Naive thymus-derived CD4-positive, alpha-beta T cell (primary cell): ENCODE results near the gene EIPR1. TPM values are rescaled to one million over a fixed set of nuclear protein-coding genes. Genes with fewer than 3 reads are reported as not detected.
"Not testable (repeated sequence)": the region's sequence is repeated elsewhere in the genome, so short reads cannot be mapped to it uniquely, and the experiment has no call there.

ENCODE experiments used
- ATAC-seq: fragments of 150-1000 bp; cut with Tn5 transposase; 2 replicates; pipeline ENCODE4 v1.10.0; 2021; ENCODE audit warnings: mild to moderate bottlenecking, moderate library complexity
- CTCF ChIA-PET: fragments of 350-600 bp; sonication (Branson Sonifier 250); formaldehyde crosslinking; loops from one replicate; lab custom pipeline; 2021; ENCODE audit warnings: antibody characterized with exemption; lab: Charles Lee
- POLR2A ChIA-PET: fragments of 350-600 bp; sonication (Branson Sonifier 250); formaldehyde crosslinking; loops from one replicate; lab custom pipeline; 2021; ENCODE audit warnings: antibody characterized with exemption, inconsistent platforms; lab: Charles Lee
- DNase-seq, 9 donors: peaks; one replicate each; pipeline versions ENCODE4 v3.0.0 to v3.0.0-alpha.2; 2020 to 2022; ENCODE audit warnings: mixed read lengths in 1 of 9
- H3K27ac ChIP-seq: one replicate; pipeline ENCODE4 v1.7.0; 2013; ENCODE audit warnings: mild to moderate bottlenecking, low read depth, low read length, moderate library complexity
- H3K27me3 ChIP-seq, 2 donors: one replicate each; pipeline ENCODE4 v1.7.0; 2013; ENCODE audit warnings: low read length in 2 of 2, mild to moderate bottlenecking in 2 of 2, moderate library complexity in 2 of 2; ENCODE audit not compliant: control insufficient read depth in 2 of 2, insufficient read depth in 2 of 2
- H3K36me3 ChIP-seq, 3 experiments: 1 replicate in 2 of 3; 2 replicates in 1 of 3; pipeline ENCODE4 v1.7.0; 2013; ENCODE audit warnings: low read length in 3 of 3, mild to moderate bottlenecking in 3 of 3, moderate library complexity in 1 of 3; ENCODE audit not compliant: insufficient read depth in 3 of 3, control insufficient read depth in 2 of 3
- H3K4me1 ChIP-seq, 2 donors: one replicate each; pipeline ENCODE4 v1.7.0; 2013; ENCODE audit warnings: low read length in 2 of 2, mild to moderate bottlenecking in 2 of 2, moderate library complexity in 1 of 2; ENCODE audit not compliant: control insufficient read depth in 2 of 2, insufficient read depth in 2 of 2
- H3K4me3 ChIP-seq: 2 replicates; pipeline ENCODE4 v1.7.0; 2013; ENCODE audit warnings: mild to moderate bottlenecking, low read length
- H3K9me3 ChIP-seq, 3 experiments: 1 replicate in 2 of 3; 2 replicates in 1 of 3; pipeline ENCODE4 v1.7.0; 2013; ENCODE audit warnings: low read length in 3 of 3; ENCODE audit not compliant: control insufficient read depth in 2 of 3
- H3K27ac Mint-ChIP-seq, 9 donors: one replicate each; pipeline ENCODE4 v1.8.0; 2020 to 2022; ENCODE audit warnings: mixed read lengths in 9 of 9, mild to moderate bottlenecking in 8 of 9, moderate library complexity in 5 of 9, inconsistent platforms in 2 of 9
- H3K27me3 Mint-ChIP-seq, 5 donors: one replicate each; pipeline ENCODE4 v1.8.0; 2021 to 2022; ENCODE audit warnings: mixed read lengths in 5 of 5, mild to moderate bottlenecking in 1 of 5
- H3K36me3 Mint-ChIP-seq, 5 donors: one replicate each; pipeline ENCODE4 v1.8.0; 2020 to 2022; ENCODE audit warnings: mixed read lengths in 5 of 5, mild to moderate bottlenecking in 3 of 5, inconsistent platforms in 1 of 5
- H3K4me1 Mint-ChIP-seq, 7 donors: one replicate each; pipeline ENCODE4 v1.8.0; 2020 to 2022; ENCODE audit warnings: mixed read lengths in 7 of 7, mild to moderate bottlenecking in 3 of 7, inconsistent platforms in 1 of 7
- H3K4me3 Mint-ChIP-seq, 10 donors: one replicate each; pipeline ENCODE4 v1.8.0; 2020 to 2022; ENCODE audit warnings: mild to moderate bottlenecking in 10 of 10, mixed read lengths in 10 of 10, moderate library complexity in 6 of 10, inconsistent platforms in 2 of 10
- H3K9me3 Mint-ChIP-seq, 11 donors: one replicate each; pipeline ENCODE4 v1.8.0; 2020 to 2022; ENCODE audit warnings: mixed read lengths in 11 of 11, mild to moderate bottlenecking in 4 of 11, inconsistent platforms in 1 of 11, moderate library complexity in 1 of 11
- intact Hi-C, 2 donors: fragments of 100-400 bp; cut with micrococcal nuclease; formaldehyde crosslinking; loops; one replicate each; pipeline ENCODE4 v1.15.1; 2023
- polyA plus RNA-seq, 2 donors: library from polyadenylated mRNA; unstranded; fragments of 300-500 nt; fragmentation: Illumina TruSeq; gene quantifications; one replicate each; pipeline ENCODE4 v1.2.3, GENCODE V29; 2021
- total RNA-seq, 6 experiments: library from RNA in 5 of 6; stranded (reverse) in 5 of 6; gene quantifications; 1 replicate in 5 of 6; 2 replicates in 1 of 6; pipeline ENCODE4 v1.2.3 and lab custom pipeline; 2021 to 2026

Gene EIPR1
- total and polyA plus RNA-seq, 7 experiments from 2014 or later: 24.4 to 46.2 (median 27.3) TPM

GRCh38 chr2:3357926-3358325 is 19.7 kb downstream of the EIPR1 start:
- ATAC-seq (no peak), DNase-seq (no peak)
- no peaks in the 10 kb centered on the region for H3K27me3 ChIP-seq
- Mint-ChIP-seq H3K9me3 (peaks cover 0 to 7% (median 0%) of the 10 kb centered on the region in 11 donors), H3K27me3 (no peaks in the 10 kb centered on the region), H3K27ac (peak overlapping the region in 1 of 9 donors; percentile 36), H3K4me3 (no peak overlapping the region), H3K36me3 (peaks cover 8 to 26% (median 19%) of the 10 kb centered on the region in 5 donors), H3K4me1 (peaks cover 17 to 39% (median 28%) of the 10 kb centered on the region in 7 donors)
- no peak overlapping the region for H3K4me3 ChIP-seq
- no peak overlapping the region for H3K27ac ChIP-seq
- ChIA-PET CTCF (no interaction called here), POLR2A (no interaction called here)
- H3K9me3 ChIP-seq: no peaks in the 10 kb centered on the region
- peaks cover 0 to 12% (median 5%) of the 10 kb centered on the region in 3 experiments for H3K36me3 ChIP-seq
- intact Hi-C loops: no loop called here
- H3K4me1 ChIP-seq: no peaks in the 10 kb centered on the region

- peaks cover 12 to 36% (median 23%) of the 10 kb centered on the region in 7 donors for H3K4me1 Mint-ChIP-seq
- H3K36me3 Mint-ChIP-seq: peaks cover 11 to 31% (median 24%) of the 10 kb centered on the region in 5 donors
- H3K4me3 Mint-ChIP-seq, intact Hi-C loops, H3K27me3 ChIP-seq, DNase-seq, CTCF ChIA-PET, ATAC-seq, H3K27me3 Mint-ChIP-seq, H3K9me3 ChIP-seq, POLR2A ChIA-PET, H3K4me3 ChIP-seq, H3K4me1 ChIP-seq, H3K27ac ChIP-seq: not testable (repeated sequence)
- peak overlapping the region in 2 of 9 donors; percentile 24 to 59 for H3K27ac Mint-ChIP-seq
- H3K36me3 ChIP-seq: peaks cover 0 to 17% (median 5%) of the 10 kb centered on the region in 3 experiments
- peaks cover 0 to 11% (median 2%) of the 10 kb centered on the region in 11 donors for H3K9me3 Mint-ChIP-seq
Observed at GRCh38 chr2:3357446-3357845, 20.2 kb downstream of the EIPR1 start.

- H3K27ac ChIP-seq: no peak overlapping the region
Observed at GRCh38 chr2:3356799-3357198, 20.8 kb downstream of the EIPR1 start.

GRCh38 chr2:3355951-3356569 is 21.6 kb downstream of the EIPR1 start:
- no peak overlapping the region for H3K4me3 Mint-ChIP-seq
- POLR2A ChIA-PET: no interaction called here
- Histone ChIP-seq H3K27ac (no peak overlapping the region), H3K36me3 (peaks cover 0 to 21% (median 5%) of the 10 kb centered on the region in 3 experiments), H3K4me3 (no peak overlapping the region), H3K27me3 (no peaks in the 10 kb centered on the region), H3K9me3 (peaks cover 0 to 6% (median 0%) of the 10 kb centered on the region in 3 experiments), H3K4me1 (no peaks in the 10 kb centered on the region)
- no peak for DNase-seq
- CTCF ChIA-PET: no interaction called here
- peak overlapping the region in 2 of 9 donors; percentile 57 to 76 for H3K27ac Mint-ChIP-seq
- no peaks in the 10 kb centered on the region for H3K27me3 Mint-ChIP-seq
- peaks cover 13 to 38% (median 34%) of the 10 kb centered on the region in 5 donors for H3K36me3 Mint-ChIP-seq
- peaks cover 5 to 28% (median 15%) of the 10 kb centered on the region in 7 donors for H3K4me1 Mint-ChIP-seq
- intact Hi-C loops: no loop called here
- H3K9me3 Mint-ChIP-seq: peaks cover 0 to 18% (median 5%) of the 10 kb centered on the region in 11 donors
- ATAC-seq: no peak

More at GRCh38 chr2:3356799-3357198, 20.8 kb downstream of the EIPR1 start:
- DNase-seq (no peak), ATAC-seq (no peak)
- intact Hi-C loops: no loop called here
- Mint-ChIP-seq H3K4me3 (no peak overlapping the region), H3K4me1 (peaks cover 6 to 32% (median 20%) of the 10 kb centered on the region in 7 donors), H3K36me3 (peaks cover 13 to 34% (median 28%) of the 10 kb centered on the region in 5 donors), H3K27ac (no peak overlapping the region), H3K9me3 (peaks cover 0 to 15% (median 5%) of the 10 kb centered on the region in 11 donors), H3K27me3 (no peaks in the 10 kb centered on the region)
- POLR2A ChIA-PET: no interaction called here
- no peaks in the 10 kb centered on the region for H3K27me3 ChIP-seq
- H3K4me3 ChIP-seq: no peak overlapping the region
- peaks cover 0 to 6% (median 0%) of the 10 kb centered on the region in 3 experiments for H3K9me3 ChIP-seq
- CTCF ChIA-PET: no interaction called here
- peaks cover 0 to 21% (median 5%) of the 10 kb centered on the region in 3 experiments for H3K36me3 ChIP-seq
- no peaks in the 10 kb centered on the region for H3K4me1 ChIP-seq

- Mint-ChIP-seq H3K4me1 (peaks cover 5 to 28% (median 15%) of the 10 kb centered on the region in 7 donors), H3K9me3 (peaks cover 0 to 25% (median 7%) of the 10 kb centered on the region in 11 donors), H3K4me3 (no peak overlapping the region), H3K27ac (peak overlapping the region in 1 of 9 donors; percentile 8), H3K27me3 (no peaks in the 10 kb centered on the region), H3K36me3 (peaks cover 17 to 49% (median 43%) of the 10 kb centered on the region in 5 donors)
- intact Hi-C loops: no loop called here
- ATAC-seq (no peak), DNase-seq (no peak)
- Histone ChIP-seq H3K27me3 (no peaks in the 10 kb centered on the region), H3K36me3 (peaks cover 0 to 21% (median 5%) of the 10 kb centered on the region in 3 experiments), H3K9me3 (peaks cover 0 to 6% (median 0%) of the 10 kb centered on the region in 3 experiments), H3K4me1 (no peaks in the 10 kb centered on the region), H3K4me3 (no peak overlapping the region), H3K27ac (no peak overlapping the region)
- ChIA-PET CTCF (no interaction called here), POLR2A (interaction anchor here (0.8 kb wide), 1 partner anchor 140 kb away, joined by 3 read pairs; no protein-coding TSS in a partner anchor)
Observed at GRCh38 chr2:3354986-3355385, 22.6 kb downstream of the EIPR1 start.

GRCh38 chr2:3349211-3349693 is 28.4 kb downstream of the EIPR1 start:
- H3K4me3 ChIP-seq: no peak overlapping the region
- peaks cover 3 to 25% (median 10%) of the 10 kb centered on the region in 11 donors for H3K9me3 Mint-ChIP-seq
- ChIA-PET CTCF (interaction anchor here (0.7 kb wide), 1 partner anchor 74 kb away, joined by 3 read pairs; no protein-coding TSS in a partner anchor), POLR2A (no interaction called here)
- H3K27me3 Mint-ChIP-seq: no peaks in the 10 kb centered on the region
- no peak overlapping the region for H3K27ac ChIP-seq
- H3K27ac Mint-ChIP-seq: no peak overlapping the region
- H3K4me1 ChIP-seq: no peaks in the 10 kb centered on the region
- intact Hi-C loops: no loop called here
- H3K27me3 ChIP-seq: no peaks in the 10 kb centered on the region
- peaks cover 0 to 55% (median 5%) of the 10 kb centered on the region in 3 experiments for H3K36me3 ChIP-seq
- peaks cover 0 to 6% (median 0%) of the 10 kb centered on the region in 3 experiments for H3K9me3 ChIP-seq
- H3K4me1 Mint-ChIP-seq: peaks cover 0 to 11% (median 3%) of the 10 kb centered on the region in 7 donors
- peaks cover 35 to 72% (median 58%) of the 10 kb centered on the region in 5 donors for H3K36me3 Mint-ChIP-seq
- DNase-seq (no peak), ATAC-seq (no peak)
- no peak overlapping the region for H3K4me3 Mint-ChIP-seq
